GM12892 (cell line): ENCODE measurements around the gene ZNF407.

Source experiments
- POLR2A ChIP-seq: IDR thresholded peaks from 2 replicates; pipeline ENCODE4 v1.6.1; 2011; ENCODE audit warnings: low read depth, low read length, control low read depth
- POLR2AphosphoS5 ChIP-seq: IDR thresholded peaks from 2 replicates; pipeline ENCODE4 v1.6.1; 2011; ENCODE audit warnings: low read depth, low read length, control low read depth
- TAF1 ChIP-seq: IDR thresholded peaks from 2 replicates; pipeline ENCODE4 v1.6.1; 2011; ENCODE audit warnings: low read depth, mild to moderate bottlenecking, control low read depth, low read length, borderline replicate concordance

GRCh38 chr18:75010689-75011088 lies 413.0 kb downstream of the ZNF407 start:
- TF ChIP-seq POLR2A, result no peak
- TF ChIP-seq TAF1, result no peak
- no peak for TF ChIP-seq POLR2AphosphoS5
